ENCODE results near the gene TBC1D8.

The TBC1D8 gene

GRCh38 chr2:101119431-101119830, 31.8 kb downstream of the TBC1D8 start:
- no peak for TF ChIP-seq CTCF (IDR thresholded peaks at IDR 0.05; ENCODE audit: control insufficient read depth, extremely low read depth, insufficient read depth)
- H3K4me3 ChIP-seq (ENCODE audit: low read depth, low read length): no peak overlapping the region
- no peak for DNase-seq (ENCODE audit: low read depth)

- H3K4me3 ChIP-seq (ENCODE audit: low read depth, low read length): no peak overlapping the region
- DNase-seq (ENCODE audit: low read depth): no peak
- no peak for TF ChIP-seq CTCF (IDR thresholded peaks at IDR 0.05; ENCODE audit: control insufficient read depth, extremely low read depth, insufficient read depth)
Observed at GRCh38 chr2:101116841-101117552, 34.2 kb downstream of the TBC1D8 start.

GRCh38 chr2:101116348-101116747, 34.8 kb downstream of the TBC1D8 start:
- TF ChIP-seq CTCF (IDR thresholded peaks at IDR 0.05; ENCODE audit: control insufficient read depth, extremely low read depth, insufficient read depth): no peak
- no peak for DNase-seq (ENCODE audit: low read depth)
- no peak overlapping the region for H3K4me3 ChIP-seq (ENCODE audit: low read depth, low read length)

GRCh38 chr2:101115664-101116063, 35.5 kb downstream of the TBC1D8 start:
- no peak overlapping the region for H3K4me3 ChIP-seq (ENCODE audit: low read depth, low read length)
- DNase-seq (ENCODE audit: low read depth): no peak
- no peak for TF ChIP-seq CTCF (IDR thresholded peaks at IDR 0.05; ENCODE audit: control insufficient read depth, extremely low read depth, insufficient read depth)

- no peak for TF ChIP-seq CTCF (IDR thresholded peaks at IDR 0.05; ENCODE audit: control insufficient read depth, extremely low read depth, insufficient read depth)
- DNase-seq (ENCODE audit: low read depth): no peak
- peak overlapping the region; percentile 13 for H3K4me3 ChIP-seq (ENCODE audit: low read depth, low read length)
Observed at GRCh38 chr2:101114815-101115214, 36.4 kb downstream of the TBC1D8 start.

- H3K4me3 ChIP-seq (ENCODE audit: low read depth, low read length): peak overlapping the region; percentile 13
- no peak for DNase-seq (ENCODE audit: low read depth)
- no peak for TF ChIP-seq CTCF (IDR thresholded peaks at IDR 0.05; ENCODE audit: control insufficient read depth, extremely low read depth, insufficient read depth)
Observed at GRCh38 chr2:101114268-101114783, 36.9 kb downstream of the TBC1D8 start.

Data from LNCaP clone FGC (cell line).